ENCODE results near the gene TSC22D1. TPM values are rescaled to one million over a fixed set of nuclear protein-coding genes. Genes with fewer than 3 reads are reported as not detected.

The TSC22D1 gene
- polyA plus RNA-seq, 1 donor from 2014 or later = 355 TPM

GRCh38 chr13:44436589-44437337 is 139.4 kb downstream of the TSC22D1 start (continued):
- peak; percentile 83 for TF ChIP-seq MXI1 (conservative IDR thresholded peaks at IDR 0.05; ENCODE audit: poor library complexity, severe bottlenecking)

- peaks cover 7% of the 10 kb centered on the region for H3F3A ChIP-seq (ENCODE audit: insufficient read depth, low read length, poor library complexity, severe bottlenecking)
- H4K20me1 ChIP-seq (ENCODE audit: insufficient read depth) = peaks cover 18% of the 10 kb centered on the region
- H2AFZ ChIP-seq (ENCODE audit: low read depth, low read length) = no peak overlapping the region
- no peak overlapping the region for H3K4me2 ChIP-seq (ENCODE audit: low read length)
- TF ChIP-seq TAF1 (IDR thresholded peaks at IDR 0.05; ENCODE audit: low read depth) (no peak), RAD21 (conservative IDR thresholded peaks at IDR 0.05) (no peak), SMC3 (conservative IDR thresholded peaks at IDR 0.05; ENCODE audit: poor library complexity) (no peak), POLR2AphosphoS5 (IDR thresholded peaks at IDR 0.05) (no peak), EZH2 (IDR thresholded peaks at IDR 0.05; ENCODE audit: borderline replicate concordance, insufficient read depth, low read length, poor library complexity, severe bottlenecking) (no peak), CTCF (IDR thresholded peaks at IDR 0.05; ENCODE audit: poor library complexity, severe bottlenecking) (no peak), EP300 (conservative IDR thresholded peaks at IDR 0.05; ENCODE audit: poor library complexity, severe bottlenecking) (no peak), MXI1 (conservative IDR thresholded peaks at IDR 0.05; ENCODE audit: poor library complexity, severe bottlenecking) (no peak)
- TF ChIP-seq, protein P1, sequence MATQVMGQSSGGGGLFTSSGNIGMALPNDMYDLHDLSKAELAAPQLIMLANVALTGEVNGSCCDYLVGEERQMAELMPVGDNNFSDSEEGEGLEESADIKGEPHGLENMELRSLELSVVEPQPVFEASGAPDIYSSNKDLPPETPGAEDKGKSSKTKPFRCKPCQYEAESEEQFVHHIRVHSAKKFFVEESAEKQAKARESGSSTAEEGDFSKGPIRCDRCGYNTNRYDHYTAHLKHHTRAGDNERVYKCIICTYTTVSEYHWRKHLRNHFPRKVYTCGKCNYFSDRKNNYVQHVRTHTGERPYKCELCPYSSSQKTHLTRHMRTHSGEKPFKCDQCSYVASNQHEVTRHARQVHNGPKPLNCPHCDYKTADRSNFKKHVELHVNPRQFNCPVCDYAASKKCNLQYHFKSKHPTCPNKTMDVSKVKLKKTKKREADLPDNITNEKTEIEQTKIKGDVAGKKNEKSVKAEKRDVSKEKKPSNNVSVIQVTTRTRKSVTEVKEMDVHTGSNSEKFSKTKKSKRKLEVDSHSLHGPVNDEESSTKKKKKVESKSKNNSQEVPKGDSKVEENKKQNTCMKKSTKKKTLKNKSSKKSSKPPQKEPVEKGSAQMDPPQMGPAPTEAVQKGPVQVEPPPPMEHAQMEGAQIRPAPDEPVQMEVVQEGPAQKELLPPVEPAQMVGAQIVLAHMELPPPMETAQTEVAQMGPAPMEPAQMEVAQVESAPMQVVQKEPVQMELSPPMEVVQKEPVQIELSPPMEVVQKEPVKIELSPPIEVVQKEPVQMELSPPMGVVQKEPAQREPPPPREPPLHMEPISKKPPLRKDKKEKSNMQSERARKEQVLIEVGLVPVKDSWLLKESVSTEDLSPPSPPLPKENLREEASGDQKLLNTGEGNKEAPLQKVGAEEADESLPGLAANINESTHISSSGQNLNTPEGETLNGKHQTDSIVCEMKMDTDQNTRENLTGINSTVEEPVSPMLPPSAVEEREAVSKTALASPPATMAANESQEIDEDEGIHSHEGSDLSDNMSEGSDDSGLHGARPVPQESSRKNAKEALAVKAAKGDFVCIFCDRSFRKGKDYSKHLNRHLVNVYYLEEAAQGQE (IDR thresholded peaks at IDR 0.05; ENCODE audit: borderline replicate concordance) = no peak
- H3K9me2 ChIP-seq (ENCODE audit: insufficient read depth, low read length) = no peaks in the 10 kb centered on the region
- peak overlapping the region; percentile 74 for H3K4me3 ChIP-seq (ENCODE audit: low read length)
- H3K27ac ChIP-seq (ENCODE audit: low read length) = peak overlapping the region; percentile 99
- peaks cover 47% of the 10 kb centered on the region for H3K79me2 ChIP-seq (replicated peaks; ENCODE audit: insufficient read depth, low read length)
- peak overlapping the region; percentile 98 for H3K9ac ChIP-seq (ENCODE audit: low read length)
- no peaks in the 10 kb centered on the region for H3K27me3 ChIP-seq (ENCODE audit: insufficient read depth, low read depth, low read length)
- H3K9me3 ChIP-seq (ENCODE audit: low read length) = no peaks in the 10 kb centered on the region
- H3K36me3 ChIP-seq (ENCODE audit: insufficient read depth, low read length) = peaks cover 5% of the 10 kb centered on the region
These were observed 140.1 kb downstream of the TSC22D1 start for GRCh38 chr13:44435919-44436510.

Data from neural cell (in vitro differentiated cells).